SJSA1 (cell line): ENCODE measurements around the gene BAIAP2L2. TPM values are rescaled to one million over a fixed set of nuclear protein-coding genes. Genes with fewer than 3 reads are reported as not detected.

Experiments
- DNase-seq, 2 experiments: peaks; one replicate each; pipeline ENCODE4 v3.0.0-alpha.2; 2015 to 2020; ENCODE audit warnings: low spot score in 2 of 2, low read depth in 1 of 2
- H3K27ac ChIP-seq: fragments of 250-450 bp; sonication (Bioruptor Pico); 2 replicates; pipeline ENCODE4 v1.5.1; 2020; ENCODE audit warnings: mild to moderate bottlenecking, moderate library complexity
- H3K27me3 ChIP-seq: fragments of 250-450 bp; sonication (Bioruptor Pico); replicated peaks from 2 replicates; pipeline ENCODE4 v1.5.1; 2020; ENCODE audit warnings: mild to moderate bottlenecking, moderate library complexity
- H3K36me3 ChIP-seq: fragments of 250-450 bp; sonication (Bioruptor Pico); 2 replicates; pipeline ENCODE4 v1.5.1; 2020; ENCODE audit warnings: mild to moderate bottlenecking
- H3K4me1 ChIP-seq: fragments of 250-450 bp; sonication (Bioruptor Pico); replicated peaks from 2 replicates; pipeline ENCODE4 v1.6.1; 2021; ENCODE audit warnings: mild to moderate bottlenecking
- H3K4me3 ChIP-seq: fragments of 250-450 bp; sonication (Bioruptor Pico); 2 replicates; pipeline ENCODE4 v1.5.1; 2020; ENCODE audit warnings: mild to moderate bottlenecking
- H3K9me3 ChIP-seq: fragments of 250-450 bp; sonication (Bioruptor Pico); replicated peaks from 2 replicates; pipeline ENCODE4 v1.5.1; 2020; ENCODE audit warnings: mild to moderate bottlenecking
- total RNA-seq: library from RNA; depleted of rRNA; stranded (reverse); fragments of >200 nt; shearing (Covaris generic); gene quantifications from 2 replicates; pipeline ENCODE4 v1.2.3, GENCODE V29; 2014

The BAIAP2L2 gene
- total RNA-seq, 1 experiment from 2014 or later = not detected

GRCh38 chr22:38069372-38070249 is 40.9 kb downstream of the BAIAP2L2 start:
- Histone ChIP-seq H3K27me3 (no peaks in the 10 kb centered on the region), H3K27ac (no peak overlapping the region), H3K4me1 (peaks cover 6% of the 10 kb centered on the region; the same call in 1 of the 2 replicates), H3K4me3 (no peak overlapping the region), H3K9me3 (no peaks in the 10 kb centered on the region), H3K36me3 (no peaks in the 10 kb centered on the region)
- DNase-seq = peak; percentile 68 to 79

GRCh38 chr22:38068641-38069371 is 41.7 kb downstream of the BAIAP2L2 start:
- Histone ChIP-seq H3K4me1 (peaks cover 6% of the 10 kb centered on the region; the same call in 1 of the 2 replicates), H3K36me3 (no peaks in the 10 kb centered on the region), H3K27ac (no peak overlapping the region), H3K9me3 (no peaks in the 10 kb centered on the region), H3K4me3 (no peak overlapping the region), H3K27me3 (no peaks in the 10 kb centered on the region)
- DNase-seq = no peak

- no peaks in the 10 kb centered on the region for H3K9me3 ChIP-seq
- H3K4me3 ChIP-seq = no peak overlapping the region
- H3K27me3 ChIP-seq = no peaks in the 10 kb centered on the region
- H3K27ac ChIP-seq = no peak overlapping the region
- no peaks in the 10 kb centered on the region for H3K36me3 ChIP-seq
- no peak for DNase-seq
- peaks cover 6% of the 10 kb centered on the region; the same call in 1 of the 2 replicates for H3K4me1 ChIP-seq
Observed at GRCh38 chr22:38067761-38068360, 42.6 kb downstream of the BAIAP2L2 start.

GRCh38 chr22:38067028-38067415 is 43.5 kb downstream of the BAIAP2L2 start:
- Histone ChIP-seq H3K36me3 (no peaks in the 10 kb centered on the region), H3K27ac (no peak overlapping the region), H3K9me3 (no peaks in the 10 kb centered on the region), H3K4me3 (no peak overlapping the region), H3K4me1 (peaks cover 6% of the 10 kb centered on the region; the same call in 1 of the 2 replicates), H3K27me3 (no peaks in the 10 kb centered on the region)
- no peak for DNase-seq

GRCh38 chr22:38066381-38067027 is 44.0 kb downstream of the BAIAP2L2 start:
- DNase-seq = no peak
- Histone ChIP-seq H3K4me1 (peaks cover 6% of the 10 kb centered on the region; the same call in 1 of the 2 replicates), H3K27ac (no peak overlapping the region), H3K36me3 (no peaks in the 10 kb centered on the region), H3K9me3 (no peaks in the 10 kb centered on the region), H3K4me3 (no peak overlapping the region), H3K27me3 (no peaks in the 10 kb centered on the region)

GRCh38 chr22:38065539-38065938 is 44.9 kb downstream of the BAIAP2L2 start:
- H3K9me3 ChIP-seq = no peaks in the 10 kb centered on the region
- DNase-seq = no peak
- H3K27ac ChIP-seq = no peak overlapping the region
- peaks cover 6% of the 10 kb centered on the region; the same call in 1 of the 2 replicates for H3K4me1 ChIP-seq
- H3K27me3 ChIP-seq = no peaks in the 10 kb centered on the region
- no peak overlapping the region for H3K4me3 ChIP-seq
- H3K36me3 ChIP-seq = no peaks in the 10 kb centered on the region

GRCh38 chr22:38062791-38063190 is 47.7 kb downstream of the BAIAP2L2 start:
- H3K4me1 ChIP-seq = no peaks in the 10 kb centered on the region
- H3K4me3 ChIP-seq = no peak overlapping the region
- no peaks in the 10 kb centered on the region for H3K9me3 ChIP-seq
- H3K27ac ChIP-seq = no peak overlapping the region
- H3K36me3 ChIP-seq = no peaks in the 10 kb centered on the region
- no peak for DNase-seq
- no peaks in the 10 kb centered on the region for H3K27me3 ChIP-seq

- peak; percentile 75 to 87 for DNase-seq
- Histone ChIP-seq H3K36me3 (no peaks in the 10 kb centered on the region), H3K9me3 (no peaks in the 10 kb centered on the region), H3K27ac (peak within 1 kb of the TSS; percentile 33), H3K27me3 (no peaks in the 10 kb centered on the region), H3K4me3 (peak within 1 kb of the TSS; percentile 38), H3K4me1 (peaks cover 13% of the 10 kb centered on the region)
Observed at GRCh38 chr22:38056969-38057891, 53.3 kb downstream of the BAIAP2L2 start, which contains the start of gene PICK1. Gene PICK1 (plus strand): TSS chr22:38057404. CDS start chr22:38057810, 406 bp downstream.

GRCh38 chr22:38051900-38052862 is 58.3 kb downstream of the BAIAP2L2 start:
- H3K4me3 ChIP-seq = no peak overlapping the region
- no peaks in the 10 kb centered on the region for H3K9me3 ChIP-seq
- H3K27me3 ChIP-seq = no peaks in the 10 kb centered on the region
- H3K36me3 ChIP-seq = no peaks in the 10 kb centered on the region
- H3K27ac ChIP-seq = no peak overlapping the region
- H3K4me1 ChIP-seq = peaks cover 8% of the 10 kb centered on the region
- DNase-seq = peak; percentile 59 to 75

- Histone ChIP-seq H3K9me3 (no peaks in the 10 kb centered on the region), H3K4me1 (no peaks in the 10 kb centered on the region; the same call in 1 of the 2 replicates), H3K4me3 (no peak overlapping the region), H3K27ac (no peak overlapping the region), H3K36me3 (no peaks in the 10 kb centered on the region), H3K27me3 (no peaks in the 10 kb centered on the region)
- no peak for DNase-seq
Observed at GRCh38 chr22:38051261-38051660, 59.2 kb downstream of the BAIAP2L2 start.

- no peaks in the 10 kb centered on the region for H3K27me3 ChIP-seq
- no peaks in the 10 kb centered on the region for H3K4me1 ChIP-seq
Observed at GRCh38 chr22:38050720-38051119, 59.8 kb downstream of the BAIAP2L2 start.

More at GRCh38 chr22:38050720-38051119, 59.8 kb downstream of the BAIAP2L2 start:
- no peak overlapping the region for H3K4me3 ChIP-seq
- H3K27ac ChIP-seq = no peak overlapping the region
- DNase-seq = no peak
- H3K36me3 ChIP-seq = no peaks in the 10 kb centered on the region
- no peaks in the 10 kb centered on the region for H3K9me3 ChIP-seq
